H1 (cell line): ENCODE results near the gene JAKMIP1. TPM values are rescaled to one million over a fixed set of nuclear protein-coding genes. Genes with fewer than 3 reads are reported as not detected.

ENCODE experiments used
- CTCF ChIA-PET: fragments of 300-600 bp; sonication (Branson Sonifier 250); formaldehyde crosslinking; loops from one replicate; lab custom pipeline; 2021; ENCODE audit not compliant: partially characterized antibody; lab: Charles Lee
- POLR2A ChIA-PET: fragments of 300-600 bp; sonication (Branson Sonifier 250); formaldehyde crosslinking; loops from one replicate; lab custom pipeline; 2021; ENCODE audit warnings: inconsistent platforms; ENCODE audit not compliant: partially characterized antibody; lab: Charles Lee
- DNase-seq, 2 experiments: peaks; one replicate each; pipeline versions ENCODE4 v3.0.0 to v3.0.0-alpha.2; 2010 to 2022; ENCODE audit warnings: low spot score in 2 of 2, low read depth in 1 of 2, mixed read lengths in 1 of 2
- FAIRE-seq: peaks from 2 replicates; lab custom pipeline; 2011; peaks lifted over from hg19 to GRCh38; lab: Jason Lieb, UNC
- H2AFZ ChIP-seq: 2 replicates; pipeline ENCODE4 v1.8.1; 2012; ENCODE audit warnings: low read length, inconsistent platforms
- H2AK5ac ChIP-seq: 2 replicates; pipeline ENCODE4 v1.6.1; 2013; ENCODE audit warnings: low read depth, low read length
- H2BK120ac ChIP-seq: replicated peaks from 2 replicates; pipeline ENCODE3; 2013; ENCODE audit warnings: low read depth, low read length, inconsistent platforms
- H2BK12ac ChIP-seq: 2 replicates; pipeline ENCODE4 v1.6.1; 2013; ENCODE audit warnings: low read depth, low read length
- H2BK15ac ChIP-seq: 2 replicates; pipeline ENCODE4 v1.6.1; 2013; ENCODE audit warnings: low read length
- H2BK20ac ChIP-seq: 2 replicates; pipeline ENCODE4 v1.6.1; 2013; ENCODE audit warnings: low read length
- H2BK5ac ChIP-seq: 2 replicates; pipeline ENCODE4 v1.6.1; 2013; ENCODE audit warnings: low read depth, low read length
- H3K14ac ChIP-seq: 2 replicates; pipeline ENCODE4 v1.6.1; 2013; ENCODE audit warnings: inconsistent platforms; ENCODE audit not compliant: insufficient read length
- H3K18ac ChIP-seq: 2 replicates; pipeline ENCODE4 v1.6.1; 2013; ENCODE audit warnings: low read length; ENCODE audit errors: extremely low read depth
- H3K23ac ChIP-seq: 2 replicates; pipeline ENCODE4 v1.6.1; 2013; ENCODE audit warnings: inconsistent platforms; ENCODE audit not compliant: insufficient read length
- H3K23me2 ChIP-seq: 2 replicates; pipeline ENCODE4 v1.6.1; 2013; ENCODE audit warnings: low read depth, low read length
- H3K27ac ChIP-seq: 2 replicates; pipeline ENCODE4 v1.6.1; 2011; ENCODE audit warnings: low read depth, low read length, inconsistent platforms
- H3K27me3 ChIP-seq, 4 experiments: replicated peaks in 1 of 4; 1 replicate in 1 of 4; 2 replicates in 3 of 4; pipeline versions ENCODE4 v1.6.1 to v1.8.1; 2011 to 2013; ENCODE audit warnings: low read length in 3 of 4, mild to moderate bottlenecking in 3 of 4, inconsistent platforms in 2 of 4, mixed read lengths in 2 of 4, moderate library complexity in 1 of 4; ENCODE audit not compliant: control insufficient read depth in 3 of 4, insufficient read depth in 3 of 4; ENCODE audit errors: extremely low read depth in 1 of 4
- H3K36me3 ChIP-seq, 4 experiments: 2 replicates each; pipeline versions ENCODE4 v1.6.1 to v1.8.1; 2011 to 2013; ENCODE audit warnings: mild to moderate bottlenecking in 4 of 4, low read length in 3 of 4, moderate library complexity in 2 of 4, control low read depth in 1 of 4, inconsistent platforms in 1 of 4; ENCODE audit not compliant: insufficient read depth in 4 of 4, control insufficient read depth in 2 of 4
- H3K4ac ChIP-seq: replicated peaks from 2 replicates; pipeline ENCODE3; 2013; ENCODE audit warnings: low read length, low read depth, mixed read lengths, inconsistent platforms; ENCODE audit not compliant: insufficient read length
- H3K4me1 ChIP-seq, 4 experiments: replicated peaks in 1 of 4; 1 replicate in 1 of 4; 2 replicates in 3 of 4; pipeline versions ENCODE4 v1.6.1 to v1.8.1; 2011 to 2013; ENCODE audit warnings: low read length in 3 of 4, inconsistent platforms in 2 of 4, mixed read lengths in 1 of 4; ENCODE audit not compliant: insufficient read depth in 4 of 4, control insufficient read depth in 3 of 4
- H3K4me2 ChIP-seq, 2 experiments: 2 replicates each; pipeline versions ENCODE4 v1.6.1 to v1.8.1; 2011 to 2013; ENCODE audit warnings: low read depth in 2 of 2, low read length in 2 of 2, control low read depth in 1 of 2, inconsistent platforms in 1 of 2, mild to moderate bottlenecking in 1 of 2; ENCODE audit not compliant: insufficient read depth in 1 of 2
- H3K4me3 ChIP-seq, 4 experiments: fragments of 200-600, 300-600 bp in 1 of 4; sonication (generic), shearing (Covaris generic), sonication (Bioruptor Twin) in 1 of 4; 2 replicates each; pipeline versions ENCODE4 v1.5.1 to v1.8.1; 2011 to 2016; ENCODE audit warnings: low read length in 4 of 4, low read depth in 3 of 4, control low read depth in 2 of 4, inconsistent platforms in 2 of 4, mild to moderate bottlenecking in 2 of 4, mixed read lengths in 1 of 4, moderate library complexity in 1 of 4; ENCODE audit not compliant: insufficient read depth in 2 of 4; ENCODE audit errors: extremely low read depth in 1 of 4
- H3K56ac ChIP-seq: replicated peaks from 2 replicates; pipeline ENCODE3; 2013; ENCODE audit warnings: low read depth, mild to moderate bottlenecking, mixed read lengths, low read length, inconsistent platforms; ENCODE audit not compliant: insufficient read length
- H3K79me1 ChIP-seq: 2 replicates; pipeline ENCODE4 v1.6.1; 2013; ENCODE audit warnings: low read depth, low read length, control low read depth
- H3K79me2 ChIP-seq, 2 experiments: 2 replicates each; pipeline versions ENCODE4 v1.6.1 to v1.8.1; 2012 to 2013; ENCODE audit warnings: low read length in 2 of 2, mild to moderate bottlenecking in 2 of 2, inconsistent platforms in 1 of 2; ENCODE audit not compliant: insufficient read depth in 2 of 2, control insufficient read depth in 1 of 2
- H3K9ac ChIP-seq, 4 experiments: replicated peaks in 1 of 4; 1 replicate in 1 of 4; 2 replicates in 3 of 4; pipeline versions ENCODE4 v1.6.1 to v1.8.1; 2011 to 2013; ENCODE audit warnings: low read depth in 3 of 4, low read length in 3 of 4, control low read depth in 2 of 4, mild to moderate bottlenecking in 2 of 4, moderate library complexity in 2 of 4, inconsistent platforms in 1 of 4; ENCODE audit errors: extremely low read depth in 1 of 4
- H3K9me3 ChIP-seq, 2 experiments: 2 replicates each; pipeline versions ENCODE4 v1.6.1 to v1.8.1; 2012 to 2013; ENCODE audit warnings: mild to moderate bottlenecking in 2 of 2, moderate library complexity in 2 of 2, control low read depth in 1 of 2, inconsistent platforms in 1 of 2, low read depth in 1 of 2, low read length in 1 of 2, mixed read lengths in 1 of 2; ENCODE audit not compliant: insufficient read depth in 2 of 2
- H4K20me1 ChIP-seq, 2 experiments: replicated peaks in 1 of 2; 2 replicates each; pipeline versions ENCODE3 to v1.8.1; 2011 to 2013; ENCODE audit warnings: inconsistent platforms in 2 of 2, low read length in 2 of 2, mild to moderate bottlenecking in 1 of 2; ENCODE audit not compliant: insufficient read depth in 2 of 2, control insufficient read depth in 1 of 2
- H4K5ac ChIP-seq: 2 replicates; pipeline ENCODE4 v1.6.1; 2013; ENCODE audit warnings: low read length, low read depth, mixed read lengths, inconsistent platforms; ENCODE audit not compliant: insufficient read length
- H4K8ac ChIP-seq: 2 replicates; pipeline ENCODE4 v1.8.0; 2013; ENCODE audit warnings: mild to moderate bottlenecking, moderate library complexity, low read length, inconsistent platforms; ENCODE audit not compliant: insufficient read depth; ENCODE audit errors: extremely low read depth
- H4K91ac ChIP-seq: replicated peaks from 2 replicates; pipeline ENCODE3; 2013; ENCODE audit warnings: low read length, mixed read lengths, inconsistent platforms; ENCODE audit not compliant: insufficient read length
- HDAC2 ChIP-seq, 2 experiments: fragments of 300-600 bp in 1 of 2; sonication (generic) in 1 of 2; IDR thresholded peaks; 2 replicates each; pipeline ENCODE4 v1.6.1; 2011 to 2012; ENCODE audit warnings: low read depth in 2 of 2, low read length in 2 of 2, mild to moderate bottlenecking in 2 of 2, moderate library complexity in 2 of 2, borderline replicate concordance in 1 of 2, inconsistent platforms in 1 of 2
- NANOG ChIP-seq: IDR thresholded peaks from 2 replicates; pipeline ENCODE4 v1.6.1; 2011; ENCODE audit warnings: low read length, low read depth, mild to moderate bottlenecking, inconsistent platforms; ENCODE audit not compliant: insufficient read depth, poor library complexity, severe bottlenecking
- SRF ChIP-seq: IDR thresholded peaks from 2 replicates; pipeline ENCODE4 v1.6.1; 2011; ENCODE audit warnings: mild to moderate bottlenecking, low read depth, low read length, moderate library complexity
- WGBS, 2 experiments: shearing (Covaris generic) in 1 of 2; methylation state at CpG; one replicate each; pipeline versions ENCODE4 v1.1.6 to v1.1.7; 2013 to 2015; ENCODE audit warnings: low lambda C conversion rate in 2 of 2, mixed read lengths in 2 of 2, inconsistent platforms in 1 of 2, low coverage in 1 of 2, missing lambda C conversion rate in 1 of 2; ENCODE audit not compliant: insufficient replicate concordance in 2 of 2, insufficient coverage in 1 of 2, insufficient read length in 1 of 2; ENCODE audit errors: extremely low coverage in 1 of 2, missing lambda C conversion rate in 1 of 2; 5-methylcytosine and 5-hydroxymethylcytosine counted together
- polyA plus RNA-seq, 7 experiments: library from polyadenylated mRNA; depleted of rRNA in 3 of 7; stranded (reverse) in 5 of 7; unstranded in 2 of 7; fragments of >200 nt in 5 of 7; fragments of 200-250 nt in 2 of 7; gene quantifications; 1 replicate in 5 of 7; 2 replicates in 1 of 7; 4 replicates in 1 of 7; pipeline versions ENCODE4 v1.2.1 to v1.2.3, GENCODE V29; 2011 to 2013; ENCODE audit warnings: missing spikeins in 2 of 7, mixed read lengths in 2 of 7
- total RNA-seq: library from RNA; stranded (reverse); fragmentation: NEBNext Ultra II Directional; extraction: Animal tissue kit (Norgen Biotek cat#: 25700); gene quantifications from 2 replicates; pipeline ENCODE4 v1.2.1, GENCODE V29; 2021

JAKMIP1 gene
- total and polyA plus RNA-seq, 2 of the 8 experiments (the other 6 are each of a cell fraction or from before 2014, with no cell fraction given): 2.5 to 4.4 TPM

GRCh38 chr4:6065934-6066590 is 134.3 kb downstream of the JAKMIP1 start:
- Histone ChIP-seq H3K27me3 (no peaks in the 10 kb centered on the region), H4K5ac (no peak overlapping the region), H3K14ac (no peak overlapping the region), H3K4me2 (no peak overlapping the region), H2BK120ac (no peak overlapping the region), H2BK5ac (no peak overlapping the region), H3K23me2 (no peaks in the 10 kb centered on the region), H3K18ac (no peak overlapping the region), H3K4me3 (no peak overlapping the region), H3K9ac (no peak overlapping the region), H3K36me3 (no peaks in the 10 kb centered on the region), H2BK20ac (no peak overlapping the region), H2AFZ (no peak overlapping the region), H3K9me3 (no peaks in the 10 kb centered on the region), H3K4ac (no peak overlapping the region), H3K56ac (no peak overlapping the region), H4K91ac (no peak overlapping the region), H2BK12ac (no peak overlapping the region), H4K8ac (no peak overlapping the region), H3K79me2 (no peaks in the 10 kb centered on the region), H2BK15ac (no peak overlapping the region), H3K27ac (no peak overlapping the region), H3K23ac (no peak overlapping the region), H2AK5ac (no peak overlapping the region), H4K20me1 (no peaks in the 10 kb centered on the region), H3K79me1 (no peaks in the 10 kb centered on the region), H3K4me1 (no peaks in the 10 kb centered on the region)
- POLR2A ChIA-PET: no interaction called here
- FAIRE-seq: no peak
- WGBS, 2 experiments: 82% methylated on average over 10 of the region's 10 CpGs; no CpG with 5 or more reads in 1 of the 2 experiments
- DNase-seq: no peak
- CTCF ChIA-PET: interaction anchor here (0.6 to 1.4 kb wide), 4 partner anchors 44 to 102 kb away, joined by 3 to 6 read pairs (median 3); no protein-coding TSS in a partner anchor
- no peak for TF ChIP-seq SRF
- no peak for TF ChIP-seq HDAC2 (IDR thresholded peaks at IDR 0.05; ENCODE audit: borderline replicate concordance in 1 of 2, low read depth in 2 of 2, low read length in 2 of 2)
- no peak for TF ChIP-seq NANOG
